ENCODE data around the gene ID3.
A peak's percentile ranks its signal among the peaks of the same experiment; 100 is the strongest.

The ID3 gene

DNA sequence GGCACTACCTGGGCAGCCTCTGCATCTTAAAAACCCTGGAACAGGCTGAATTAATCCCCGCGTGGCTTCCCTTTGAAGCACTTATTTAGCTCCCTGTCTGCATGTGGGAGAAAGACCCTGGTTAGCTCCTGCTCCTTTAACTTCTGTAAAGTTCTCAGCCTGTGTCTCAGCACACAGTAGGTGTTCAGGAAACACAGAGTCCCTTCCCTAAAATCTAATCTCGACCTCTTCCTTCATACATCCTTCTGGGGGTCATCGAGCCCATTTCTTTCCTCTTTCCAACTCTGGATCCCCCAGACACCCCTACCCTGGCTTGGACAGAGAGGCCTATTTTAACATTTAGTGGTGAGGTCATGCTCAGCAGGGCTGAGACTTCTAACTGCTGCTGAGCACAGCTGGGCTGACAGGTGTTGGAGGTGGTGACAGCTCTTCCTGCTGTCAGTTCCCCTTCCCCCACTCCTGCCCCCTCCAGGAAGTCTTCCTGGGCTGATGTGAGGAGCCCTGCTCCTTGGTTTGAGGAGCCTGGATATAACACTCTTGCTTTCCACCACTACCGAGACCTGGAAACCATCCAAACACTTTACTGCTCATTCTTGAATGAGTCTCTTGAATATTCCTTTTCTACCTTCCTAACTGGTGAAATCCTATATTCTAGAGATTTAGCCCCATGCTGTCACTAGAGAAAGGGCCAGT lies 33.6 kb downstream of the ID3 start:
- DNase-seq: peak; percentile 60

DNA sequence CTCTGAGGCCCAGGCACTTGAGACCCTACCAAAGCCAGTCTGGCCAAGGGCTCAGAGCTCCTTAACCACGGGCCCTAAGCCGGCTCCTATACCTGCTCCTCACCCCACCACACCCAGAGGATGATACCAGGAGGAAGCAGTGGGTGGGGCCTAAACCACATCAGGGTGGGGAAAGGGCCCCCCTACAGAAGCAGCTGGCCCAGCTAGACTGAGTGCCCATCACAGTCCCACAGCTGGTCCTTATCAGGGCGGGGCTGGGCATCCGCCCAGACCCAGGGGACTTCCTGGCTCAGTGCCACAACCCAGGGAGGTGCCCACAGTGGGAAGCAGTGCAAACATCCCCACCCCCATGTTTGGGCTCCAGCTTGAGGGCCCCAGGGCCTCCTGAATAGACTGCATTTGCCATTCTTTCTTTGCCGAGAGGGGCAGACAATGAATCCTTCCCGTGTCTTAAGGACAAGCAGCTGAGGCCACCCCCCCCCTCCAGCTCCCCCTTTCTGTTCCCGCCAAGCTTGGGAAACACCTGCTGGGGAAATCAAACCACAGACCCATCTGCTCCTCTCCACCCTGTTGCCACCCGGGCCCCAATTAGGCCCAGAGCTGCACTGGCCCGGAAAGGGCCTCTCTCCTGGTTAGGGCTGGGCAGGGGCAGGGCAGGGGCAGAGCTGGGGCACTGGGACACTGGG lies 34.4 kb downstream of the ID3 start:
- DNase-seq: peak; percentile 87

DNA sequence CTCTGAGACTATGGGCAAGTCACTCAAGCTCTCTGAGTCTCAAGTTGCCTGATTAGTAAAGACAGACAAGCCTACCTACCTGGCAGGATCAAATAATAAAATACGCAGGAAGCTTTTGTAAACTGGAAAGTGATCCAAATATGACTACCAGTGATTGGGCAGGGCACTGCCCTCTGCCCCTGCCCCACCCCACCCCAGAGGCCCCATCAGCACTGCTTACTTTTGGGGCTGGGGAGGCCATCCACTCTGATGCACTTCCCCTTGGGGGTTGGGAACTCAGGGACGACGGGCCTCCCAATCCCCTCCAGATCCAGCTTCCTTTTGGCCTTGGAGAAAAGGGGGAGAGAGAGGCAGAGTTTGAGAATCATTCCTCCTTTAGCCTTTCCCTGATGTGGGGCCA lies 35.1 kb downstream of the ID3 start:
- DNase-seq: no peak

DNA sequence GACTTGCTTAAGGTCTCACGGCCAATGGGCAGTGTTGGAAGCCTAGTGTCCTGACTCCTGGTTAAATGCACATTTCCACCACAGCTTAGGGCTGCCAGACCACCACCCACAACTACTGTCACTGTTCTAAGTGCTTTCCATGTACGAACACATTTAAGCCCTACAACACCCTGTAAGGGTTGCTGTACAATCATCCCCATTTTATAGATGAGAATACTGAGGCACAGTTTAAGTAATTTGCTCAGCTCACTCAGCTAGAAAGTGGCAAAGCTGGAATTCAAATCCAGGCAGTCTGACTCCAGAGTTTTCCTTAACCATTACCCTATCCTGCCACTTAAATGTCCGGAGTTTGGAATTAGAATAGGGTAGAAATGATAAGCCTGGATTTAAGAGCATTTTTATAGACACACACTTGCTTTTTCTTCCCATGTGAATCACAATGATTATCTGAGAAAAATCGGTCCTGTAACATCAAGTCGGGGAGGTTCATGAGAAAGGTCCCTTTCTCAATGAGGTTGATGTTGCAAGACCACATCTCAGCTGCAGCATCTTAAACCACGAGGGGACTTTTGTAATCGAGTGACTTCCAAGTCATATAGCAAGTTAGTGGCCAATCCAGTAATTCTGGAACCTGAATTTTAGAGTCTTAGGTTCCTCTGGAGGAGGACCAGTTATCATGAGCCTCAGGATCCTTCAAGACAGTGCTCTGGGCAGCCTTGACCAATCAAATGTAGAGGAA lies 36.9 kb downstream of the ID3 start:
- no peak for DNase-seq

DNA sequence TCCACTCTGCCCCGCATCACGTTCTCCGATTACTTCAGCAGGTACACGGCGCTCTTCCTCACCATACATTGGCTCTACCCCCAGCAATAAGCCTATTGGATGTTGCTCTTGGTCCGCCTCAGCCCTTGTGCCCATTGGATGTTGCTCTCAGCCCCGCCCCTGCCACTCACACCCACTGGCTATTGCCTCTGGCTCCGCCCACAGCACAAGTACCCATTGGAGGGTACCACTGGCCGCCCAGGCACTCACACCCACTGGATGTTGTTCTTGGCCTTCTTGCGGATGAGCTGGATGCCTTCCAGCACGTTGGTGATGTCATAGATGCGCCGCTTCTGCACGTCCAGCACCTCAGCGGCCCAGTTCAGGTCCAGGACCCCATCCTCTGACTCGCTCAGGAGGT lies 37.7 kb downstream of the ID3 start:
- peak; percentile 50 for DNase-seq

DNA sequence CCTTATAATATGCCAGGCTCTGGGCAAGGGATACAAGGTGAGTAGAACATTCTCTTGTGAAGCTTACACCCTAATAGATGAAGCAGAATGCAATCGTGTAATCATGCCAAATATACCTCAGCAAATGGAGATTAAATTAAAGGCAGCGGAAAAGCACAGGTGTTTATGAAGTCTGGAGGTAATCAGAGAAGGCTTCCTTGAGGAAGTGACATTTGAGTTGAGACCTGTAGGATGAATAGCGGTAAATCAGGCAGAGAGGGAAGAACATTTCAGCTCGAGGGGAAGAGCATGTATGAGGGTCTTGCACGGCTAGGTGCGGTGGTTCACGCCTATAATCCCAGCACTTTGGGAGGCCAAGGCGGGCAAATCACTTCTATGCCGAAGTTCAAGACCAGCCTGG lies 41.7 kb downstream of the ID3 start:
- no peak for DNase-seq

DNA sequence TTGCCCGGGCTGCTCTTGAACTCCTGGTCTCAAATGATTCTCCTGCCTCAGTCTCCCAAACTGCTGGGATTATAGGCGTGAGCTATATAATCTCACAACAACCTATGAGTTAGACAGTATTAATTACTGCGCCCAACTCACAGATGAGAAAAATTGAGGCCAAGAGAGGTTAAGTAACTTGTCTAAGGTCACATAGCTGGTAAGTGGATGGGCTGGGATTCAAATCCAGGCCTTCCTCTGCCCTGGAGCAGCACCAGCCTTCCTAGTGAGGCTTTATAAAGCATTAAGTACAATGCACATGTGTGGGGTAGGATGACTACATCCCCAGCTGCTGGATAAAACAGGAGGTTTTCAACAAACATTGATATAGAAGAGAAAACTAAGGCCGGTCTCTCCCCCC lies 43.4 kb downstream of the ID3 start:
- no peak for DNase-seq

DNA sequence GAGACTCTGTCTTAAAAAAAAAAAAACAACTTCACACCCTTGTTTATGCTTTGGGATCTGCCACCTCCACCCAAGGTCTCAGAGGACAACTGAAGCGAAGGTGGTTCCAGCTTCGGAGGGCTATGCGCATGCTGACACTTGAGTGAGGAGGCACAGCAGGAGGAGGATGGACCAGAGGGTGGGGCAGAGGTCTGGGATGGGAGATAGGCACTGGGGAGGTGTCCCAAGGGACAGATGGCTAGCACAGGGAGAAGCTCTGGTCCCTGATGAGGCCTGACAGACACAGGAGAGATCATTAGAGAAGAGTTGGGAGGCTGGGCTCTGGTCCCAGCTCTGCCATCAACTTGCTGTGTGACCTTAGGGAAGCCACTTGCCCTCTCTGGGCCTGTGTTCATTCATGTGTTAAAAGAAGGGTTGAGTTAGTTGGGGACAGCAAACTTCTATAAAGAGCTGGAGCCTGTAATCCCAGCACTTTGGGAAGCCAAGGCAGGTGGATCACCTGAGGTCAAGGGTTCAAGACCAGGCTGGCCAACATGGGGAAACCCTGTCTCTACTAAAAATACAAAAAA lies 45.1 kb downstream of the ID3 start:
- DNase-seq: no peak

DNA sequence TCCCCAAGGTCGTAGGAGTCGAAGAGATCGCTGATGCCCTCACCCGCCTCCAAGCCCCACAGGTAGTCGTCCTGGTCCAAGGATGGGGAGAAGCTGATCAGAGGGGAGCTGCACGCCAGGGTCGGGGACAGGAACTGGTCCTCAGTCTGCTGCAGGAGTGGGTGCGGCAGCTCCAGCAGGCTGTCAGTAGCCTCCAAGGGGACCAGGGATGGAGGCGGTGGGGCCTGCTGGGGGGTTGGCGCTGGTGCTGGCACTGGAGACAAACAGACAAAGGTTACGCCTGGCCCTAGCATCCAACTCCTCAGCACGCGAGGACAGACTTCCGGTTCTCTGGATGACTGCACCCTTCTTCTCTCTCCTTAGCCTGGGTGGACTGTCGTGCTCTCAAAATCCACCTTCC lies 49.4 kb downstream of the ID3 start:
- no peak for DNase-seq

All from NCI-H82 (cell line).